HUES48 (cell line): Measurements from ENCODE around the gene FBXW12.

ENCODE experiments used
- H3K27ac ChIP-seq: one replicate; pipeline ENCODE4 v1.7.0; 2013; ENCODE audit warnings: low read depth, low read length, inconsistent platforms
- H3K27me3 ChIP-seq: 2 replicates; pipeline ENCODE4 v1.6.1; 2013; ENCODE audit warnings: mild to moderate bottlenecking, low read length; ENCODE audit not compliant: control insufficient read depth, insufficient read depth
- H3K36me3 ChIP-seq: 2 replicates; pipeline ENCODE4 v1.6.1; 2013; ENCODE audit warnings: low read length; ENCODE audit not compliant: control insufficient read depth, insufficient read depth
- H3K4me1 ChIP-seq: 2 replicates; pipeline ENCODE4 v1.6.1; 2013; ENCODE audit warnings: mild to moderate bottlenecking, low read length; ENCODE audit not compliant: control insufficient read depth, insufficient read depth
- H3K4me3 ChIP-seq: 2 replicates; pipeline ENCODE4 v1.5.1; 2013; ENCODE audit warnings: mild to moderate bottlenecking, low read depth, low read length
- H3K9ac ChIP-seq: 2 replicates; pipeline ENCODE4 v1.6.1; 2013; ENCODE audit warnings: mild to moderate bottlenecking, low read depth, low read length, moderate library complexity
- H3K9me3 ChIP-seq: 2 replicates; pipeline ENCODE4 v1.6.1; 2013; ENCODE audit warnings: low read length; ENCODE audit not compliant: control insufficient read depth, insufficient read depth

FBXW12 gene

GRCh38 chr3:48347500-48347899 lies 24.5 kb upstream of the FBXW12 start:
- Histone ChIP-seq H3K4me3 (no peak overlapping the region), H3K27me3 (peaks cover 5% of the 10 kb centered on the region), H3K9me3 (no peaks in the 10 kb centered on the region), H3K36me3 (no peaks in the 10 kb centered on the region), H3K9ac (no peak overlapping the region), H3K4me1 (no peaks in the 10 kb centered on the region), H3K27ac (no peak overlapping the region)

DNA sequence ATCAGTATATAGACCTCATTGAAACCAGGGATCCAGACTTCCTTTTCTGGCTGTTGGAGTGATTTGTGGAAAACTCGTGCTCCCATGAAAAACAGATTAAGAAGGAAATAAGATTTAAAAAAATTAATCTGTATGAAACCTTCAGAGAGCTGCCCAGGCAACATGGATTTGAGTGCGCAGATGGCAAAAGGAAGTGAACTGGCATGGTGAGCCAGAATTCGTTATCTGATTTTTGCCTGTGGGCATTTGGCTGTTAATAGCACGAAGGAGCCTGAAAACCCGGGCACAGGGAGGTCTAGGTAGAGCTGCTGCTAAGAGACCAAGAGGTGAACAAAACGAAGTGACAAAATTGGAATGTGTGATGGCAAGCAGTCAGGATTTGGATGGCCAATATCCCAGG lies 19.5 kb upstream of the FBXW12 start:
- no peaks in the 10 kb centered on the region for H3K9me3 ChIP-seq
- H3K36me3 ChIP-seq = no peaks in the 10 kb centered on the region
- no peak overlapping the region for H3K4me3 ChIP-seq
- no peak overlapping the region for H3K9ac ChIP-seq
- no peak overlapping the region for H3K27ac ChIP-seq
- peaks cover 8% of the 10 kb centered on the region for H3K27me3 ChIP-seq
- no peaks in the 10 kb centered on the region for H3K4me1 ChIP-seq

- Histone ChIP-seq H3K27ac (no peak overlapping the region), H3K36me3 (no peaks in the 10 kb centered on the region), H3K4me3 (no peak overlapping the region), H3K9ac (no peak overlapping the region), H3K4me1 (no peaks in the 10 kb centered on the region), H3K27me3 (peaks cover 8% of the 10 kb centered on the region), H3K9me3 (no peaks in the 10 kb centered on the region)
Measured at GRCh38 chr3:48353987-48354386, 18.0 kb upstream of the FBXW12 start.

- no peaks in the 10 kb centered on the region for H3K9me3 ChIP-seq
- H3K27ac ChIP-seq = no peak overlapping the region
- H3K27me3 ChIP-seq = peaks cover 8% of the 10 kb centered on the region
- H3K9ac ChIP-seq = no peak overlapping the region
- H3K4me3 ChIP-seq = no peak overlapping the region
- H3K4me1 ChIP-seq = no peaks in the 10 kb centered on the region
- no peaks in the 10 kb centered on the region for H3K36me3 ChIP-seq
Measured at GRCh38 chr3:48356419-48356818, 15.6 kb upstream of the FBXW12 start.

GRCh38 chr3:48361928-48362327 lies 10.1 kb upstream of the FBXW12 start:
- no peaks in the 10 kb centered on the region for H3K9me3 ChIP-seq
- no peak overlapping the region for H3K4me3 ChIP-seq
- H3K4me1 ChIP-seq = no peaks in the 10 kb centered on the region
- H3K36me3 ChIP-seq = no peaks in the 10 kb centered on the region
- no peaks in the 10 kb centered on the region for H3K27me3 ChIP-seq
- no peak overlapping the region for H3K9ac ChIP-seq
- H3K27ac ChIP-seq = no peak overlapping the region

GRCh38 chr3:48364840-48365239 lies 7.2 kb upstream of the FBXW12 start:
- H3K27me3 ChIP-seq = no peaks in the 10 kb centered on the region
- no peaks in the 10 kb centered on the region for H3K9me3 ChIP-seq
- H3K4me1 ChIP-seq = peaks cover 5% of the 10 kb centered on the region
- no peaks in the 10 kb centered on the region for H3K36me3 ChIP-seq
- H3K27ac ChIP-seq = no peak overlapping the region
- no peak overlapping the region for H3K4me3 ChIP-seq
- H3K9ac ChIP-seq = no peak overlapping the region

DNA sequence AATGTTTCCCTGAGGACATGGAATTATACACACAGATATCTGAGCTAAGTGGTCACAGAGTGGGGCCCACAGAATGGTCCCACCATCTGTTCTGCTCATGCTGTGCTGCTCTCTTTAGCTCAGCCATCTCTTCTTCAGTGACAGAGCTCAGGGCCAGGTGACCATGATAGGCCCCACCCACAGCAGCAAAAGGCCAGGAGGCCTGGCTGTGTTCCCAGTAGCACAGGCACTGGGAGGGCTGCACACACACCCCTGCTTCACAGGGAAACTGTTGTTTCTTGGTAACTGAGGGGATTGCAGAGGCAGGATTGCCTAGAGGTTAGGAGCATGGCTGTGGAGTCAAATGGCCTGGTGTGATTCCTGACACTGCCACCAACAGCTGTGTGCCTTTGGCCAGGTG lies 4.8 kb upstream of the FBXW12 start:
- H3K27ac ChIP-seq = no peak overlapping the region
- no peak overlapping the region for H3K4me3 ChIP-seq
- H3K36me3 ChIP-seq = no peaks in the 10 kb centered on the region
- peaks cover 13% of the 10 kb centered on the region for H3K4me1 ChIP-seq
- H3K9me3 ChIP-seq = no peaks in the 10 kb centered on the region
- no peaks in the 10 kb centered on the region for H3K27me3 ChIP-seq
- no peak overlapping the region for H3K9ac ChIP-seq

- Histone ChIP-seq H3K27me3 (no peaks in the 10 kb centered on the region), H3K27ac (no peak overlapping the region), H3K4me3 (no peak overlapping the region), H3K9ac (no peak overlapping the region), H3K36me3 (no peaks in the 10 kb centered on the region), H3K9me3 (no peaks in the 10 kb centered on the region), H3K4me1 (peaks cover 19% of the 10 kb centered on the region)
Measured at GRCh38 chr3:48369693-48370332, 2.2 kb upstream of the FBXW12 start.

GRCh38 chr3:48370333-48370713 lies 1.7 kb upstream of the FBXW12 start:
- H3K36me3 ChIP-seq = no peaks in the 10 kb centered on the region
- no peaks in the 10 kb centered on the region for H3K9me3 ChIP-seq
- H3K4me3 ChIP-seq = no peak overlapping the region
- no peaks in the 10 kb centered on the region for H3K27me3 ChIP-seq
- H3K4me1 ChIP-seq = peaks cover 19% of the 10 kb centered on the region
- no peak overlapping the region for H3K27ac ChIP-seq
- H3K9ac ChIP-seq = no peak overlapping the region

DNA sequence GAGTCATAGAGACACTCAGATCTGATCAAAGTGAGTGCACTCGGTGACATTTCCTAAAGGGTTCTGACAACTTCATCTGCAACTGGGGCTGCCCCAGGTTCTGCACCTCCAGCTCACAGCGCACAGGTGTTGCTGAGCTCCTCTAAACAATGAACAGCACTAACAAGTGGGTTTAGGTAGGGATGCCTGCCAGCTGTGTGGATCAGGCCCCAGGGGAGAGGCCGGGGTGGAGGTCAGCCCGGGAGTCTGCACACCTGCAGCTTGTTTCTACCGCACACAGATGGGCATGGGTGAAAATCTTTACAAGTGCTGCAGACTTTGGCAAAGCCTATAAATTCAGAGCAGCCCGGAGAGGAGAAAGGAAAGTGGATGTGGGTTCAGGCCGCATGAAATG lies 355 bp downstream of the FBXW12 start:
- H3K9ac ChIP-seq = no peak overlapping the region
- peak overlapping the region; percentile 51 for H3K27ac ChIP-seq
- H3K4me3 ChIP-seq = no peak overlapping the region
- no peaks in the 10 kb centered on the region for H3K9me3 ChIP-seq
- H3K27me3 ChIP-seq = no peaks in the 10 kb centered on the region
- H3K36me3 ChIP-seq = no peaks in the 10 kb centered on the region
- H3K4me1 ChIP-seq = peaks cover 19% of the 10 kb centered on the region

DNA sequence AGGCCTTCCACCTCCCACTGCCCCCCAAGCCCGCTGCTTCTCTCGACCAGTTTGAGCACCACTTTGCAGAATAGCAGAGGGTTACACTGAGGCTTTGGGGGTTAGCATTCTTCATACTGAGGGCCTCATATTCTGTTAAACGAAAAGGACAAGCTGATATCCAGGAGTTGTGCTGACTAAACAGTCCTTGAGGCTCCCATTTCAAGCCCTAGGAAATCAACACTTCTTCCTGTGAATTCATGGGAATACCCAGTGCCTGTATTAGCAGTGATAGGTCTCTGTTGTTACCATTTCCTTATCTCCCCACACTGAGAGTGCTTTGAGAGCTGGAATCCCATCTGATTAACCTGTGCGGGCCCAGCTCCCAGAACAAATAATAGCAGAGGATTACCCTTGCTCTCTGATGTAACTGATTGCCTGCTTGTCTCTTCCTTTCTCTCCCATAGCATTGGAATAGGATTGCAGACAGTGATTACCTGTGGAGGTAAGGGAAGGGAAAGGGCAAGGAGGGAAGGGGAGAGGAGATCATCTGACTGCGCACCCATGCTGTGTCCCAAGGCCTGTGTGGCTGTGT lies 930 bp downstream of the FBXW12 start:
- Histone ChIP-seq H3K36me3 (no peaks in the 10 kb centered on the region), H3K4me3 (no peak overlapping the region), H3K9ac (no peak overlapping the region), H3K4me1 (peaks cover 19% of the 10 kb centered on the region), H3K27me3 (no peaks in the 10 kb centered on the region), H3K9me3 (no peaks in the 10 kb centered on the region), H3K27ac (peak overlapping the region; percentile 51)
